PFSK-1 (cell line): Measurements from ENCODE around the gene LDB2.

Experiments
- POLR2AphosphoS5 ChIP-seq: IDR thresholded peaks from 2 replicates; pipeline ENCODE4 v1.6.1; 2012; ENCODE audit warnings: low read depth, mild to moderate bottlenecking, control low read depth, low read length, moderate library complexity
- SIN3A ChIP-seq: IDR thresholded peaks from 2 replicates; pipeline ENCODE4 v1.6.1; 2012; ENCODE audit warnings: mild to moderate bottlenecking, low read length, moderate library complexity, borderline replicate concordance; ENCODE audit not compliant: insufficient read depth
- TAF1 ChIP-seq: IDR thresholded peaks from 2 replicates; pipeline ENCODE4 v1.6.1; 2012; ENCODE audit warnings: low read length, control low read depth, borderline replicate concordance; ENCODE audit not compliant: insufficient read depth

GRCh38 chr4:16582036-16582435 lies 316.4 kb downstream of the LDB2 start:
- TF ChIP-seq TAF1 (no peak), POLR2AphosphoS5 (no peak), SIN3A (no peak)
